H1 (cell line): Measurements from ENCODE around the gene BMI1. TPM values are rescaled to one million over a fixed set of nuclear protein-coding genes. Genes with fewer than 3 reads are reported as not detected.
A peak's percentile ranks its signal among the peaks of the same experiment; 100 is the strongest.

Experiments used
- ATF3 ChIP-seq: IDR thresholded peaks from 2 replicates; pipeline ENCODE4 v1.6.1; 2011; ENCODE audit warnings: low read depth, mild to moderate bottlenecking, low read length; ENCODE audit not compliant: insufficient read depth
- CREB1 ChIP-seq: IDR thresholded peaks from 2 replicates; pipeline ENCODE4 v1.6.1; 2012; ENCODE audit warnings: inconsistent platforms
- CTBP2 ChIP-seq: IDR thresholded peaks from 2 replicates; pipeline ENCODE4 v1.7.0; 2011; ENCODE audit warnings: borderline replicate concordance, mild to moderate bottlenecking, moderate library complexity, mixed read lengths, low read length; ENCODE audit not compliant: insufficient read depth, insufficient read length
- KDM4A ChIP-seq: IDR thresholded peaks from one replicate; pipeline ENCODE4 v1.7.1; 2012; ENCODE audit warnings: low read depth, mild to moderate bottlenecking, moderate library complexity, low read length, inconsistent platforms; ENCODE audit not compliant: severe bottlenecking
- SUZ12 ChIP-seq: fragments of 200-600 bp; sonication (generic); IDR thresholded peaks from 2 replicates; pipeline ENCODE4 v1.6.1; 2012; ENCODE audit warnings: mild to moderate bottlenecking, inconsistent platforms, low read length, moderate library complexity, mixed read lengths
- YY1 ChIP-seq: IDR thresholded peaks from 2 replicates; pipeline ENCODE4 v1.6.1; 2011; ENCODE audit warnings: low read depth, mild to moderate bottlenecking, low read length
- polyA plus RNA-seq, 7 experiments: library from polyadenylated mRNA; depleted of rRNA in 3 of 7; stranded (reverse) in 5 of 7; unstranded in 2 of 7; fragments of >200 nt in 5 of 7; fragments of 200-250 nt in 2 of 7; gene quantifications; 1 replicate in 5 of 7; 2 replicates in 1 of 7; 4 replicates in 1 of 7; pipeline versions ENCODE4 v1.2.1 to v1.2.3, GENCODE V29; 2011 to 2013; ENCODE audit warnings: missing spikeins in 2 of 7, mixed read lengths in 2 of 7
- total RNA-seq: library from RNA; stranded (reverse); fragmentation: NEBNext Ultra II Directional; extraction: Animal tissue kit (Norgen Biotek cat#: 25700); gene quantifications from 2 replicates; pipeline ENCODE4 v1.2.1, GENCODE V29; 2021

BMI1 gene
- total and polyA plus RNA-seq, 2 of the 8 experiments (the other 6 are each of a cell fraction or from before 2014, with no cell fraction given) = 2.8 to 10.7 TPM

DNA sequence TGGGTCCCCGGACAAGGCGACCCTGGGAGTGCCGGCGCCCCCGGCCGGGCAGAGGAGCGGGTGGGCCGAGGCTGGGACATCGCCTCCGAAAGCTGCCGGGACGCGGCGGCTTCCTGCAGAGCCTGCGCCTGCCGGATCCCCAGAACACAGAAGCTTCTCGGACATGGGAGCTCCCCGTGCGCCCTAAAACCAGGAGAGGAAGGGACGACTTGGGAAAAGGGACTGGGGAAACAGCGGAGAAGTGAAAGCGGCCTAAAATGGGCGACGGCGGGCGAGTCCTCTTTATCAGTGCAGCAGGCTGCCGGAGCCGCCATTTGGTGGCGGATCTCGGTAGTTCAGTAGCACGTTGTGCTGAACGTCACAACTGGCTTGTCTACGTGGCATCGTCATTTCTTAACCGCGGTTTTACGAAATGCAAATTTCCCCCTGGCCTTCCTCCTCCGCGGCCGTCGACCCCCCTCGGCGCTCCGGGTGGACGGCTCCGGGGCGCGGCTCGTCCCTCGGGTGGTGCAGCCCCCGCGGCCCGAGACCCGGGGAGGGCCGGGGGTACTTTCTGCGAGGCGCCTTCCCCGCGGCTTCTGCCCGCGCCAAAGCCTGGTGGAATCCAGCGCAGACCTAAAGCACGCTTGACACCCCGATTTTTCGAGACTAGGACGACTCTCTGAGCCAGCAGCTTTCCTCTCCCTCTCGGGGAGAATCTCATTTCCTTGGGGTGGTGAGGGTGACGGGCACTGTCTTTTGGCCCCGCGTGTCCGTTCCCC is 14.5 kb downstream of the BMI1 start (continued):
- TF ChIP-seq ATF3 (no peak), SUZ12 (peak; percentile 85), KDM4A (peak; percentile 46), YY1 (peak; percentile 90), CREB1 (peak; percentile 89), CTBP2 (peak; percentile 36)
- TF ChIP-seq, all 59 proteins: peak for 10
